HepG2 (cell line): ENCODE measurements around the gene CLEC16A. TPM values are rescaled to one million over a fixed set of nuclear protein-coding genes. Genes with fewer than 3 reads are reported as not detected.

ENCODE experiments used
- BORCS8-MEF2B ChIP-seq: sonication (generic); formaldehyde crosslinking; IDR thresholded peaks from 2 replicates; pipeline ENCODE4 v1.8.0; 2022; ENCODE audit warnings: mild to moderate bottlenecking, missing genetic modification reagents
- HOXA7 ChIP-seq: sonication (generic); formaldehyde crosslinking; IDR thresholded peaks from 2 replicates; pipeline ENCODE4 v1.8.1; 2022; ENCODE audit warnings: mild to moderate bottlenecking, missing genetic modification reagents, moderate library complexity
- MBNL3 ChIP-seq: fragments of 250-450 bp; sonication (Bioruptor Pico); conservative IDR thresholded peaks from 2 replicates; pipeline ENCODE4 v1.8.0; 2022; ENCODE audit warnings: mild to moderate bottlenecking, inconsistent platforms
- NKX3-1 ChIP-seq: sonication (generic); formaldehyde crosslinking; IDR thresholded peaks from 2 replicates; pipeline ENCODE4 v1.5.0; 2020; ENCODE audit warnings: missing genetic modification reagents
- PRPF4 ChIP-seq: fragments of 200-400 bp; formaldehyde crosslinking; IDR thresholded peaks from 2 replicates; pipeline ENCODE4 v1.6.1; 2016; ENCODE audit warnings: low read length, low read depth; ENCODE audit not compliant: poor library complexity, severe bottlenecking
- RBFOX2 ChIP-seq: fragments of 200-400 bp; formaldehyde crosslinking; IDR thresholded peaks from 2 replicates; pipeline ENCODE4 v1.6.1; 2017; ENCODE audit warnings: low read depth, mild to moderate bottlenecking, low read length
- U2AF2 ChIP-seq: fragments of 200-400 bp; formaldehyde crosslinking; IDR thresholded peaks from 2 replicates; pipeline ENCODE4 v1.6.1; 2017; ENCODE audit warnings: low read depth, mild to moderate bottlenecking, low read length
- YY1 ChIP-seq: IDR thresholded peaks from 2 replicates; pipeline ENCODE4 v1.6.1; 2011; ENCODE audit warnings: low read length, low read depth, moderate library complexity, mild to moderate bottlenecking; ENCODE audit not compliant: insufficient read depth, insufficient replicate concordance
- ZMYM2 ChIP-seq: sonication (generic); formaldehyde crosslinking; IDR thresholded peaks from 2 replicates; pipeline ENCODE4 v1.8.0; 2022; ENCODE audit warnings: mild to moderate bottlenecking, missing genetic modification reagents
- ZNF124 ChIP-seq: sonication (generic); formaldehyde crosslinking; IDR thresholded peaks from 2 replicates; pipeline ENCODE4 v1.4.0; 2020; ENCODE audit warnings: missing genetic modification reagents
- ZNF24 ChIP-seq: fragments of 450-650 bp; IDR thresholded peaks from 2 replicates; pipeline ENCODE4 v1.6.1; 2017; ENCODE audit warnings: antibody characterized with exemption, mild to moderate bottlenecking
- ZNF567 ChIP-seq: sonication (generic); formaldehyde crosslinking; IDR thresholded peaks from 2 replicates; pipeline ENCODE4 v1.8.1; 2023; ENCODE audit warnings: mild to moderate bottlenecking, missing genetic modification reagents, borderline replicate concordance
- ZNF724P ChIP-seq: sonication (generic); formaldehyde crosslinking; IDR thresholded peaks from 2 replicates; pipeline ENCODE4 v1.8.0; 2022; ENCODE audit warnings: missing genetic modification reagents, borderline replicate concordance
- ZNF891 ChIP-seq: sonication (generic); formaldehyde crosslinking; IDR thresholded peaks from 2 replicates; pipeline ENCODE4 v1.5.0; 2020; ENCODE audit warnings: mild to moderate bottlenecking, missing genetic modification reagents
- polyA plus RNA-seq, 8 experiments: library from polyadenylated mRNA; depleted of rRNA in 3 of 8; stranded (reverse) in 7 of 8; unstranded in 1 of 8; fragments of >200 nt; fragmentation: Illumina TruSeq in 4 of 8; extraction: Trizol in 4 of 8; gene quantifications; 2 replicates each; pipeline versions ENCODE4 v1.2.1 to v1.2.3, GENCODE V29; 2011 to 2016; ENCODE audit warnings: low read depth in 4 of 8, missing spikeins in 1 of 8, mixed read lengths in 1 of 8; ENCODE audit not compliant: insufficient read depth in 1 of 8
- total RNA-seq, 5 experiments: library from RNA; depleted of rRNA; stranded (reverse); fragments of >200 nt; fragmentation: Illumina TruSeq; extraction: Trizol; gene quantifications; 2 replicates each; pipeline ENCODE4 v1.2.3, GENCODE V29; 2016; ENCODE audit warnings: low read depth in 1 of 5
- TF ChIP-seq, protein P1 (sequence below): IDR thresholded peaks from 2 replicates; pipeline ENCODE4 v1.6.1; 2016
- TF ChIP-seq, protein P2 (sequence below): sonication (generic); formaldehyde crosslinking; IDR thresholded peaks from 2 replicates; pipeline ENCODE4 v1.5.1; 2020; ENCODE audit warnings: missing genetic modification reagents, mild to moderate bottlenecking, borderline replicate concordance
- TF ChIP-seq, protein P3 (sequence below): sonication (generic); formaldehyde crosslinking; IDR thresholded peaks from 2 replicates; pipeline ENCODE4 v1.4.0; 2020; ENCODE audit warnings: missing genetic modification reagents
- TF ChIP-seq, protein P4 (sequence below): sonication (generic); formaldehyde crosslinking; IDR thresholded peaks from 2 replicates; pipeline ENCODE4 v1.8.1; 2023; ENCODE audit warnings: missing genetic modification reagents, mild to moderate bottlenecking, borderline replicate concordance
- TF ChIP-seq, protein P5 (sequence below): sonication (generic); formaldehyde crosslinking; IDR thresholded peaks from 2 replicates; pipeline ENCODE4 v1.8.0; 2022; ENCODE audit warnings: missing genetic modification reagents, mild to moderate bottlenecking, borderline replicate concordance

The CLEC16A gene
- total and polyA plus RNA-seq, 2 of the 13 experiments (the other 11 are each of a cell fraction or from before 2014, with no cell fraction given) = 8.5 to 10.3 TPM

DNA sequence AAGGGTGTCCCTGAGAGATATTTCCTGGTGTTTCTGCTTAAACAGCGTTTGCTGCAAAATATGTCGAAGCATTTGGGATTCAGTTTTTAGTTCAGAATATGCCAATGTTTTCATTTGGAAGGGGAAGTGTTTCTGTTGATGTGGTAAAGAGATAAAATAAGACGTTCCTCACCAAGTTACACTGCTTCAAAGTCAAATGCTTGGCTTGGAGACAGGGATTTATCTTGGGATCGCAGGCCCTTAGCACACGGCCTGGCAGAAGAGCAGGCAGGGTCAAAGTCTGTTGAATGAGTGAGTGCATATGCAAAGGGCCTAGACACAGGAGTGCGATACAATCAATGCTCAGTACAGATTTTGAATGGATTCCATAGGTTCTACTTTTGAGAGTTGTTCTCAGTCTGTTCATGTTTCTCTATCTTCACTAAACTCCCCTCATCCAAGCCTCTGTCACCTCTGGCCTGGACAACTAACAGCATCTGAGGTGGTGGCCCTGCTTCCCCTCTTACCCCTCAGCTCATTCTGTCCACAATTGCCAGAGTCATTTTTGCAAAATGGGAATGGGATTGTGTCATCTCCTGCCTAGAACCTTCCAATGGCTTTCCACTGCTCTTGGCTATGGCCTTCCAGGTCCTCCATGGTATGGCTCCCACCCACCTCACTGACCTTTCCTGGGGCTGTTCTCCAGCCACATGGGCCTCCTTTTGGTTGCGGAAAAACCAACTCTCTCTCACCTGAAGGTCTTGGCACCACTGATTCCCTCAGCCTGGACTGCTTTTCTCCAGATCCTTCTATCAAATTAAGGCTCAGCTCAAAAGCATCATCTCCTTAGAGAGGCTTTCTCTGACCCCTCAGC, 5.3 kb upstream of the CLEC16A start (continued):
- no peak for TF ChIP-seq ZNF891 (CRISPR knock-in tag)
- TF ChIP-seq, protein P1, sequence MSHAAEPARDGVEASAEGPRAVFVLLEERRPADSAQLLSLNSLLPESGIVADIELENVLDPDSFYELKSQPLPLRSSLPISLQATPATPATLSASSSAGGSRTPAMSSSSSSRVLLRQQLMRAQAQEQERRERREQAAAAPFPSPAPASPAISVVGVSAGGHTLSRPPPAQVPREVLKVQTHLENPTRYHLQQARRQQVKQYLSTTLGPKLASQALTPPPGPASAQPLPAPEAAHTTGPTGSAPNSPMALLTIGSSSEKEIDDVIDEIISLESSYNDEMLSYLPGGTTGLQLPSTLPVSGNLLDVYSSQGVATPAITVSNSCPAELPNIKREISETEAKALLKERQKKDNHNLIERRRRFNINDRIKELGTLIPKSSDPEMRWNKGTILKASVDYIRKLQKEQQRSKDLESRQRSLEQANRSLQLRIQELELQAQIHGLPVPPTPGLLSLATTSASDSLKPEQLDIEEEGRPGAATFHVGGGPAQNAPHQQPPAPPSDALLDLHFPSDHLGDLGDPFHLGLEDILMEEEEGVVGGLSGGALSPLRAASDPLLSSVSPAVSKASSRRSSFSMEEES (CRISPR knock-in tag) = 0 out of 2 replicates have a peak, but pooled peaks have one; percentile 26
- no peak for TF ChIP-seq YY1
- TF ChIP-seq, protein P2, sequence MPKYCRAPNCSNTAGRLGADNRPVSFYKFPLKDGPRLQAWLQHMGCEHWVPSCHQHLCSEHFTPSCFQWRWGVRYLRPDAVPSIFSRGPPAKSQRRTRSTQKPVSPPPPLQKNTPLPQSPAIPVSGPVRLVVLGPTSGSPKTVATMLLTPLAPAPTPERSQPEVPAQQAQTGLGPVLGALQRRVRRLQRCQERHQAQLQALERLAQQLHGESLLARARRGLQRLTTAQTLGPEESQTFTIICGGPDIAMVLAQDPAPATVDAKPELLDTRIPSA (CRISPR knock-in tag) = no peak
- TF ChIP-seq ZMYM2 (CRISPR knock-in tag) = no peak
- TF ChIP-seq ZNF567 (CRISPR knock-in tag) = no peak
- TF ChIP-seq ZNF24 = peak; percentile 45; the same call in 1 of the 2 replicates
- TF ChIP-seq, protein P3, sequence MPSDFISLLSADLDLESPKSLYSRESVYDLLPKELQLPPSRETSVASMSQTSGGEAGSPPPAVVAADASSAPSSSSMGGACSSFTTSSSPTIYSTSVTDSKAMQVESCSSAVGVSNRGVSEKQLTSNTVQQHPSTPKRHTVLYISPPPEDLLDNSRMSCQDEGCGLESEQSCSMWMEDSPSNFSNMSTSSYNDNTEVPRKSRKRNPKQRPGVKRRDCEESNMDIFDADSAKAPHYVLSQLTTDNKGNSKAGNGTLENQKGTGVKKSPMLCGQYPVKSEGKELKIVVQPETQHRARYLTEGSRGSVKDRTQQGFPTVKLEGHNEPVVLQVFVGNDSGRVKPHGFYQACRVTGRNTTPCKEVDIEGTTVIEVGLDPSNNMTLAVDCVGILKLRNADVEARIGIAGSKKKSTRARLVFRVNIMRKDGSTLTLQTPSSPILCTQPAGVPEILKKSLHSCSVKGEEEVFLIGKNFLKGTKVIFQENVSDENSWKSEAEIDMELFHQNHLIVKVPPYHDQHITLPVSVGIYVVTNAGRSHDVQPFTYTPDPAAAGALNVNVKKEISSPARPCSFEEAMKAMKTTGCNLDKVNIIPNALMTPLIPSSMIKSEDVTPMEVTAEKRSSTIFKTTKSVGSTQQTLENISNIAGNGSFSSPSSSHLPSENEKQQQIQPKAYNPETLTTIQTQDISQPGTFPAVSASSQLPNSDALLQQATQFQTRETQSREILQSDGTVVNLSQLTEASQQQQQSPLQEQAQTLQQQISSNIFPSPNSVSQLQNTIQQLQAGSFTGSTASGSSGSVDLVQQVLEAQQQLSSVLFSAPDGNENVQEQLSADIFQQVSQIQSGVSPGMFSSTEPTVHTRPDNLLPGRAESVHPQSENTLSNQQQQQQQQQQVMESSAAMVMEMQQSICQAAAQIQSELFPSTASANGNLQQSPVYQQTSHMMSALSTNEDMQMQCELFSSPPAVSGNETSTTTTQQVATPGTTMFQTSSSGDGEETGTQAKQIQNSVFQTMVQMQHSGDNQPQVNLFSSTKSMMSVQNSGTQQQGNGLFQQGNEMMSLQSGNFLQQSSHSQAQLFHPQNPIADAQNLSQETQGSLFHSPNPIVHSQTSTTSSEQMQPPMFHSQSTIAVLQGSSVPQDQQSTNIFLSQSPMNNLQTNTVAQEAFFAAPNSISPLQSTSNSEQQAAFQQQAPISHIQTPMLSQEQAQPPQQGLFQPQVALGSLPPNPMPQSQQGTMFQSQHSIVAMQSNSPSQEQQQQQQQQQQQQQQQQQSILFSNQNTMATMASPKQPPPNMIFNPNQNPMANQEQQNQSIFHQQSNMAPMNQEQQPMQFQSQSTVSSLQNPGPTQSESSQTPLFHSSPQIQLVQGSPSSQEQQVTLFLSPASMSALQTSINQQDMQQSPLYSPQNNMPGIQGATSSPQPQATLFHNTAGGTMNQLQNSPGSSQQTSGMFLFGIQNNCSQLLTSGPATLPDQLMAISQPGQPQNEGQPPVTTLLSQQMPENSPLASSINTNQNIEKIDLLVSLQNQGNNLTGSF (CRISPR knock-in tag) = no peak
- TF ChIP-seq BORCS8-MEF2B (CRISPR knock-in tag) = peak; percentile 30
- TF ChIP-seq HOXA7 (CRISPR knock-in tag) = no peak
- TF ChIP-seq MBNL3 = no peak
- TF ChIP-seq PRPF4 = peak; percentile 20
- TF ChIP-seq NKX3-1 (CRISPR knock-in tag) = no peak
- TF ChIP-seq, protein P4, sequence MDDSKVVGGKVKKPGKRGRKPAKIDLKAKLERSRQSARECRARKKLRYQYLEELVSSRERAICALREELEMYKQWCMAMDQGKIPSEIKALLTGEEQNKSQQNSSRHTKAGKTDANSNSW (CRISPR knock-in tag) = no peak
- no peak for TF ChIP-seq ZNF724P (CRISPR knock-in tag)
- TF ChIP-seq, protein P5, sequence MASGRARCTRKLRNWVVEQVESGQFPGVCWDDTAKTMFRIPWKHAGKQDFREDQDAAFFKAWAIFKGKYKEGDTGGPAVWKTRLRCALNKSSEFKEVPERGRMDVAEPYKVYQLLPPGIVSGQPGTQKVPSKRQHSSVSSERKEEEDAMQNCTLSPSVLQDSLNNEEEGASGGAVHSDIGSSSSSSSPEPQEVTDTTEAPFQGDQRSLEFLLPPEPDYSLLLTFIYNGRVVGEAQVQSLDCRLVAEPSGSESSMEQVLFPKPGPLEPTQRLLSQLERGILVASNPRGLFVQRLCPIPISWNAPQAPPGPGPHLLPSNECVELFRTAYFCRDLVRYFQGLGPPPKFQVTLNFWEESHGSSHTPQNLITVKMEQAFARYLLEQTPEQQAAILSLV (CRISPR knock-in tag) = 0 out of 2 replicates have a peak, but pooled peaks have one; percentile 37
- no peak for TF ChIP-seq ZNF124 (CRISPR knock-in tag)
- TF ChIP-seq U2AF2 = no peak
- no peak for TF ChIP-seq RBFOX2
